Colon (tissue), 2 donors: ENCODE results near the gene MED9.

Experiments used
- FAIRE-seq: peaks from 2 replicates; lab custom pipeline; 2012; peaks lifted over from hg19 to GRCh38; lab: Jason Lieb, UNC
- donor health status: control.
- donor health status: control.

The MED9 gene

DNA sequence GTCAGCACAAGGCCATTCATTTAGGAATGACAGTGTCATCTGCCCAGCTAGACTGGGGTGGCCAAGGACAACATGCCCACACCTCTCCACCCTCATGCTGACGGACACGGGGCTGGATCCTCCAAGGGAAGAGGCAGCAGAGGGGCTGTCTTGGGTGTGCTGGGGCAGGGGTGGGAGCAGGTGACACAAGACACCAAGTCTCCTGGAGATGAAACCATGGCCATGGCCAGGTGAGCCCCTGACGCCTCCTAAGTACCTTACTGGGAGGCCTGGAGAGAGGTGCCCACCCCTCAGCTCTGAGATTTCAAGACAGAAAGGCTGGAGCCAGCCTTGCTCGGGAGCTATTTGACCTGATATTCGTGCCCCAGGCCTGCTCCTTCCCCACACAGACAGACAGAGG lies 28.4 kb downstream of the MED9 start:
- FAIRE-seq: no peak

- FAIRE-seq: no peak
These were observed 28.9 kb downstream of the MED9 start for GRCh38 chr17:17505610-17506171.

DNA sequence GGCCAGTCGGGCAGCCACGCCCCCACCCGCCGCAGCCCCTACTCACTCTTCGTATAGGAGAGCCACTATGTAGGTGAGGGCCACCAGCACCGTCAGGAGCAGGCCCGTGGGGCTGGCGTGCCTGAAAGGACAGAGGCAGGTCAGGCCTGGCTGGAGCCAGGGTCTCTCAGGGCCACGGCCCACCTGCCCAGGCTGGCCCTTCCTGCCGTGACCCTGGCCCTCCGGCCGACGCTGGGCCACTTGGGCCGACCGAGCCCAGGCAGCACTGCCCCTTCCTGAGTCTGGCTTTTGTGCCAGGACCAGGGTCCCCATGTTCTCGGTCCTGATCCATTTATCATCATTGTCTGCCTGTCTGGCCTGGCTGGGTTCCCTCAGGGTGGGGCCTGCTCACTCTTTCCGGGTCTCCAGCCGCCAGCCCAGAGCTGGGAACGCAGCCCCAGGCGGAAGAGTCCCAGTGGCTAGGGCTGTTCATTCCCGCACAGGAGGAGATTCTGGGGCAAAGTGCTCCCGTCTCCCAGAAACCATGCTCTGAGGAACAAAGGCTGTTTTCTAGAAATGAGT lies 29.5 kb downstream of the MED9 start:
- FAIRE-seq: no peak

DNA sequence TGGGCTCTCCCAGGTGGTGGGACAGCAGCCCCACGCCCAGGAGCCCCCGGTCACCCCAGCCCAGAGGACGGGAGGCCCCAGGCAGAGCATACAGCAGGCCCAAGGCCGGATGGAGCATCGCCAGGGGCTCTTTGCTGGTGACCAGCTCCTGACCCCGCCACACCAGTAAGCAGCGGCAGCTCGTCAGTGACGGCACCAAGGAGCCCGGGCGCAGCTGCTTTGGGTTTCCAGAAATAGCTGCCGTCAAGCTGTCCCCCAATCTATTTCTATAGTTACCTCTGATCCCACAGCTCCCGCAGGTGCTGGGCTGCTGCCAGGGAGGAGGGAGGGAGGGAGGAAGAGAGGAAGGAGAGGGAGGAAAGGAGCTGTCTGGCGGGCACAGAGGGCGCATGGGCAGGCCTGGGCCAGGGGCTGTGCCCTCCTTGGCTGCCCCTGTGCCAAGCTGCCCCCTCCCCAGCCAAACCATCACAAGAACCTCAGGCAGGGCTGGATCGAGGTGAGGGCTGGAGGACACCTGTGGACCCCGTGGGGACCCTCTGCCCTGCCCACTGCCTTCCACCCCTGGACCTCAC lies 30.2 kb downstream of the MED9 start:
- FAIRE-seq: no peak

GRCh38 chr17:17507465-17508011 lies 30.7 kb downstream of the MED9 start:
- no peak for FAIRE-seq

GRCh38 chr17:17508019-17508535 lies 31.3 kb downstream of the MED9 start:
- no peak for FAIRE-seq

GRCh38 chr17:17508646-17509591 lies 32.1 kb downstream of the MED9 start:
- no peak for FAIRE-seq

GRCh38 chr17:17509601-17510425 lies 33.0 kb downstream of the MED9 start:
- FAIRE-seq: no peak

DNA sequence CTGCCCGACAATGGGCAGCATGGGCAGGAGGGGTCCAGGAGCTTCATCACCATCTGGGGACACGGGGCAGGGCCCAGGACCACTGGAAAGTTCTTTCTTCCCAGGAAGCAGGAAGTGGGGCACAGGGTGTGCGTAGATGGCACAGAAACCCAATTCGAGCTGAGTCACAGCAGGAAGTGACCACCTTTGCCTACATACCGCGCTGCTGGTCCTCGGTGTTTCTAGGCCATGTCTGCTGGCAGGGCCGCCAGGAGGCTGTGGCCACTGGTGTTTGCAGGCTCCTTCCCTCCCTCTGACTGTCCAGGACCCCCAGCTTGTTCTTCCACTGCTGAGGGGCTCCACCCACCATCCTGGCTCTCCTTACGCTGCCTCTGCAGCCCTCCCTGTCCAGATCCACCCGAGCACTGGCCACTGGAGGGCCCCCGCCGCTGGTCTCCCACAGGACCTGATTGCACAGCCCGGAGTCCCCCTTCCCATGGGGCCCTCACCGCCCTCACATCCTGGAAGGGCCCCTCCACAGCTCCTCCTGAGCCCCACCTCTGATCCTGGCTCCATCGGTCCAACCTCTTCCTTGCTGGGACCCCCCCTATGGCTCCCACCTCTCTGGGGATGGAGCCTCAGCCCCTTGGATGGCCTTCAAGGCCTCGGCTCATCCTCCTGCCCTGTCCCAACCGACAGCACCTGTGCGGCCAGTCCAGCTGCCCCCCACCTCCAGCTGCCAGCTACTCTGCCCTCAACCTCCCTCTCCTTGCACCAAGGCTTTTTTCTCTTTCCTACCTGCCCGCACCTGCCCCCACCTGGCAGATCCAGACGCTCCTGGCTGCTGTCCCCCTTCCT lies 33.9 kb downstream of the MED9 start:
- no peak for FAIRE-seq

DNA sequence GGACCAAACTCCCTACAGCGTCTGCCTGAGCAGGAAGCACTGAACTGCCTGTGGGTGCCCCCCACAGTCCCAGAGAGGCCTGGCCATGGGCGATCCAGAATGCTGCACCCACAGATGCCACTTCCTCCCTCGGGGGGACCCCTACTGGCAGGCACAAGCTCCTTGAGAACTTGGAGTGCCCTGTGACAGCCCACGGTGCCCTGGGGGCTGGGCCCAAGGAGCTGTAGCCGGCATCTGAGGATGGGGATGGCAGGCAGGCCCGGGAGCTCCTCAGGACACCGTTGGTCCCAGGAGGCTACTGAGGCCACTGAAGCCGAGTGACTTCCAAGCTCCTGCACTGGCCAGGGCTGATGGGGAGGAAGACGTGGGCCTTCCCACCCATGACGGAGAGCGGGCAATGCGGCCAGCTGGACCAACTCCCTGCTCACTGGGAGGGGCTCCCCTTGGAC lies 34.5 kb downstream of the MED9 start:
- no peak for FAIRE-seq

DNA sequence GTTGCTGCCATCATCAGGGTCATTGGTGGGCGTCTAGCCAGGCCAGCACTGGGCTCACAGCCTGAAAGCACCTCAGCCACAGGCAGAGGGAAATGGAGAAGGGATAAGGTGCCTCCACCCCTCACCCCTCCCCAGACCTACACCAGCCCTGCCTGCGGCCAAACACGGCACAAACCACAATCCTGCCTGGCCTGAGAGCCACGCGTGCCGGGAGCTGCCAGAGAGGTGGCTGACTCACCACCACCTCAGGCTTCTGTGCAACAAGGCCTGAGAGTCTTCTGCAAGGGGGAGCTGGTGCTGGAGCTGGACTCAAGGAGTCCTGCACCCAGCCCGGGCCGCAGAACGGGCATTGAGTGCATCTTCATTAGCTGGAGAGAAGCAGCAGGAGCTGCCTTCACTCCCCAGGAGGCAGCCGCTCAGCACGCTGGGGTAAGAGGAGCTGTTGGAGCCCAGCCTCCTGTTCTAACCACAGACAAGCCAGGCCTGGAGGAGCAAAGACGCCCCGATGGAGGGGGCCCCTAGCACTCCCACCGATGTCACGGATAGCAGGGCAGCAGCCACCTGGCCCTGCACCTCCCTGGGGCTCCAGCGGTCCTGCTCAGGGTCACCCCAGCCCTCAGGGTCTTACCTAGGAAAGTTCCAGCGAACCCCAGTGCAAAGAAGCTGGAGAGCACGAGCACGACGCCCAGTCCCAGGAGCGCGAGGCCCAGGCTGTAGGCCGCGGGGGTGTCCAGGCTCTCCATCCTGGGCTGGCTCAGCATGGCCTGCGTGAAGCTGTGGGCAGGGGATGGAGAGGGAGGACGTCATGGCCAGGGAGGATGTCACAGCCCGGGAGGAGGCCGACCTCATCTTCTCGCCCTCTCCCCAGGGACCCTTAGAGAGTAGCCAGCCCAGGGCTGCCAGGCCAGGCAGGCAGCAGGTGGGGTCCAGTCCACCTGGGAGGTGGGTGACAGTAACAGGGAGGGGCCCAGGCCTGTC lies 35.4 kb downstream of the MED9 start:
- no peak for FAIRE-seq

DNA sequence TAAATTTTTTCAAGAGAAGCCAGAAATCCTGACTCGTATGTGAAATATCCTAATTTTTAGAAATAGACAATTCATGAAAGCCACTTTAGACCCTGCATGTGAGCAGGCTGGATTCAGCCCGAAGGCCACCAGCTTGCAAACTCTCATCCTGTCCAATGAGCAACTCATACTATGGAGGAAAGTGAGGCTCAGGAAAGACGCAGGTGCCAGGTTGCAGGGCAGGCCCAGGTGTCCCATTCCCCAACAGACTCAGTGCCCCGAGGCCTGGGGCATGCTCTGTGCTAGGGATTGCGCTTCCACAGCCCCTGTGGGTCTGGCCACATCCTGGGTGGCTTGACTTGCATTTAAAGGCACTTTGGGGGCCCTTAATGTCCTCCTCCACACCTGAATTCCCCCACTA lies 36.1 kb downstream of the MED9 start:
- no peak for FAIRE-seq

- no peak for FAIRE-seq
These were observed 36.8 kb downstream of the MED9 start for GRCh38 chr17:17513626-17514025.

DNA sequence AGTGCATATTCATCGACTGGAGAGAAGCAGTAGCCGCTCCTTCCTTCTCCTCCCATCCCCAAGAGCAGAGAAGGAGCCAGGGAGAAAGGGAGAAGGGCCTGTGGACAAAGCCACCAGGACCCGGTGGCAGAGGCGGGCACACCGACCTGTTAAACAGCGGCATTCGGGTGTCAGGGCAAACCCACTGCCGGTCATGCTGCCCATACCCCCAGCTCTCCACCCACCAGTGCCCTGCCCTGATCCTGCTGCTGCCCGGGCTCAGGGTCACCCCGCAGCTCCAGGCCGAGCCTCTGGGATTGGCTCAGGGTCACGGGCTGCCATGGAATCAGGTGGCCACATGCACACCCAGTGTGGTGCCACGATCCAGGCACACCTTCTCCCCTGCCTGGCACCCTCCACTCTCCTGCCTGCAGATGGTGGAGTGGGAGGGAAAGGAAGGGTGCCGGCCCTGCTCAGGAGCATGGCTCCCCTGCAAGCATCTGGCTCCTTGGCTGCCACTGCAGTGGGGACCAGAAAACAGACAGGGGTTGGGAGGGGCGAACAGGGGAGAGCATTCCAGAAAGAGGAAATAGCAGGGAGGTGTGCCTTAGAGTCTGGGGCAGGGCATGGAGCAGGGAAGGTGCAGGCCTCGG lies 37.7 kb downstream of the MED9 start:
- FAIRE-seq: no peak

GRCh38 chr17:17514993-17515933 lies 38.5 kb downstream of the MED9 start:
- no peak for FAIRE-seq

DNA sequence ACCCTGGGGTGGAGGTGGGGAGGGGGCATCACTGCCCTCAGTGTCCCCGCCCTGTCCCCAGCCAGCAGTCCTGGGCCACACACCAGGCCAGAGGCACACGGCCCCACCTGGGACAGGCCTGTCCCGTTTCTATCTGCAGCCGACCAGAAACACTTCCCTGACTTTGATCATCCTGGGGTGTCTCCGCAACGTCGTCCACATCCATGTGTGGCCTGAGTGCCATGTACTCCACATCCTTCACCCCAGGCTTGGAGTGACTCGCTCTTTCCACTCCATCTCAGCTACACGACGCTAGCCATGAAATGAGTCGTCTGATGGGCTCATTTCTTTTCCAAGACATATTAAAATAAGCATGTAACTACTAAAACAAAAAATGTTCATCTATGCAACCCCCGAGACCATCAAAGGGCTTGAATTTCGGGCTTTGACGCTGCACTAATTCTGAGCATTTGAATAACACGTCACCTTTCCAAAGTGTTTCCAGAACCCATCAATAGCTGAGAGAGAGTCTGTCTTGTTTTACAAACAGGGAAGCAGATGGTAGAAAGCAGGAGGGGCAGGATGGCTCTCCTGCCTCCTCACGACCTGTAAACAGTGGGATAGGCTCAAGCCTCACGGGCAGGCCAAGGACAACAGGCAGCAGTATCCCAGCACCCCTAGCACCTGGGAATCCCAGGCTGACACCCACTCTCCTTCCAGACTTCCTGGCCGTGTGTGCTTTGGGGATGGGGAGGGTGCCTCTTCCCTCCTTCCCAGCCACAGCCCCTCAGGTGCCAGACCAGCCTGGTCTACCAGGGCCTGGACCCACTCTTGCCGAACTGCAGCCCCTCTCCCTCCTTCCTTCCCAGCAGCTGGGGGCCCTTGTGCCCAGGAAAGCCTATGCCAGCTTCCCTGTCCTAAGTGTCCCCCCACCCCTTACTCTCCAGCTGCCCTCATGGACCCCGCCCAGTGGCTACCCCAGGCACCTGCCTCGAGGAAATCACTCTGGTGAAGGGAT lies 39.4 kb downstream of the MED9 start:
- FAIRE-seq: no peak
